ENCODE results near the gene S1PR4. TPM values are rescaled to one million over a fixed set of nuclear protein-coding genes. Genes with fewer than 3 reads are reported as not detected.

Gene S1PR4
- total and polyA plus RNA-seq, 9 of the 15 experiments (the other 6 are each of a cell fraction or from before 2014, with no cell fraction given) = 0.27 TPM; not detected in 8

DNA sequence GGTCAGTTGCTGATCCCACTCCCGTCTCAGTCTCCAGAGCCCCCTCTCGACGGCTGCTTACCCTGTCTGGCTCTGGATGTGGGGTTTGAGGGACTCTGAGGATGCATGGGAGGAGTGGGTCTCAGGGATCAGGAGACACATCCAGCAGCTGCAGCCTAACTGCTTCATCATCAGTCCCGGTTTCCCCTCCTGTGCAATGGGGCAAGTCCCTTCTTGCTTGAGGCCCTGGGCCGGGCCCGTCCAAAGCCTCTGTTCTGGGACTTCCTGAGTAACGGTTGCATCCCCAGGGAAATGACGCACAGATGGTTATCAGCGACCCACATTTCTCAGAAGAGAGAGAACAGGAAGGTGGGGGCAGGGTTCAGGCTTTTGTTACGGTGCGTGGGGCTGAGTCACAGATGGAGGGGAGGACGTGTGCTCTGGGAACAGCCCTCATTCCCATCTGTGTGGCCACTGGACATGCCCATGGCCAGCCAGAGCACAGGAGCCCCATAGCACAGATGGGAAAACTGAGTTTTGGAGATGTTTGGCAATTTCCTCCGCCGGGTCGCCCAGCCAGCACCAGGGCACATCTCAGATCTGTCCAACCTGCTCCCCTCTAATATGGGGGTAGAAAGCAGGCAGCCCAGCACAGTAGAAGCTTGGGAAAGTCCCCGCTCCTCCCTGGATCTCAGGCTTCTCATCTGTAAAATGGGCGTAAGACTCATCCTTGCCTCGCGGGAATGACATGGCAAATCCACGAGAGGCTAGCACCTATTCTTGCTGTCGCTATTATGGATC is 23.4 kb upstream of the S1PR4 start (continued):
- peak; percentile 100 for TF ChIP-seq CBX1 (IDR thresholded peaks at IDR 0.05; ENCODE audit: low read depth)
- no peak for TF ChIP-seq COPS2 (conservative IDR thresholded peaks at IDR 0.05)
- TF ChIP-seq ZNF583 (CRISPR knock-in tag; IDR thresholded peaks at IDR 0.05) = 0 out of 2 replicates have a peak, but pooled peaks have one; percentile 23
- peak; percentile 52 for TF ChIP-seq HCFC1 (IDR thresholded peaks at IDR 0.05; ENCODE audit: low read depth, low read length)
- peak; percentile 100 for TF ChIP-seq CHD4 (IDR thresholded peaks at IDR 0.05; ENCODE audit: insufficient read depth, insufficient replicate concordance, low read depth, low read length, poor library complexity, severe bottlenecking)
- TF ChIP-seq PHF20 (IDR thresholded peaks at IDR 0.05; ENCODE audit: partially characterized antibody) = peak; percentile 81
- TF ChIP-seq LCOR (CRISPR knock-in tag; IDR thresholded peaks at IDR 0.05) = peak; percentile 92; the same call in 1 of the 2 replicates
- TF ChIP-seq, protein P1, sequence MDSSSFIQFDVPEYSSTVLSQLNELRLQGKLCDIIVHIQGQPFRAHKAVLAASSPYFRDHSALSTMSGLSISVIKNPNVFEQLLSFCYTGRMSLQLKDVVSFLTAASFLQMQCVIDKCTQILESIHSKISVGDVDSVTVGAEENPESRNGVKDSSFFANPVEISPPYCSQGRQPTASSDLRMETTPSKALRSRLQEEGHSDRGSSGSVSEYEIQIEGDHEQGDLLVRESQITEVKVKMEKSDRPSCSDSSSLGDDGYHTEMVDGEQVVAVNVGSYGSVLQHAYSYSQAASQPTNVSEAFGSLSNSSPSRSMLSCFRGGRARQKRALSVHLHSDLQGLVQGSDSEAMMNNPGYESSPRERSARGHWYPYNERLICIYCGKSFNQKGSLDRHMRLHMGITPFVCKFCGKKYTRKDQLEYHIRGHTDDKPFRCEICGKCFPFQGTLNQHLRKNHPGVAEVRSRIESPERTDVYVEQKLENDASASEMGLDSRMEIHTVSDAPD (CRISPR knock-in tag; IDR thresholded peaks at IDR 0.05) = peak; percentile 52; the same call in 1 of the 2 replicates
- TF ChIP-seq TAF9B (IDR thresholded peaks at IDR 0.05; ENCODE audit: partially characterized antibody) = peak; percentile 89
- TF ChIP-seq SMARCE1 (IDR thresholded peaks at IDR 0.05) = peak; percentile 96
- peak; percentile 51 for TF ChIP-seq HNRNPLL (IDR thresholded peaks at IDR 0.05; ENCODE audit: low read depth, low read length, poor library complexity, severe bottlenecking)
- peak; percentile 95 for TF ChIP-seq DPF2 (IDR thresholded peaks at IDR 0.05)
- no peak for TF ChIP-seq SAFB2 (IDR thresholded peaks at IDR 0.05; ENCODE audit: borderline replicate concordance, low read depth, low read length, severe bottlenecking)
- TF ChIP-seq MIER1 (IDR thresholded peaks at IDR 0.05; ENCODE audit: low read depth) = peak; percentile 58; the same call in 1 of the 2 replicates
- TF ChIP-seq ETV5 (CRISPR knock-in tag; IDR thresholded peaks at IDR 0.05; ENCODE audit: low read depth) = peak; percentile 97
- TF ChIP-seq SMARCA4 (IDR thresholded peaks at IDR 0.05) = peak; percentile 94
- TF ChIP-seq PML (IDR thresholded peaks at IDR 0.05; ENCODE audit: low read length) = peak; percentile 78; the same call in 1 of the 2 replicates
- peak; percentile 95 for TF ChIP-seq GATA2 (CRISPR knock-in tag; IDR thresholded peaks at IDR 0.05)
- 0 out of 2 replicates have a peak, but pooled peaks have one; percentile 54 for TF ChIP-seq HIVEP1 (CRISPR knock-in tag; IDR thresholded peaks at IDR 0.05)
- TF ChIP-seq BACH1 (tag; IDR thresholded peaks at IDR 0.05) = peak; percentile 71; the same call in 1 of the 2 replicates
- peak; percentile 98 for TF ChIP-seq JUND (IDR thresholded peaks at IDR 0.05; ENCODE audit: borderline replicate concordance, low read depth, low read length)
- TF ChIP-seq JUND (tag; IDR thresholded peaks at IDR 0.05; ENCODE audit: borderline replicate concordance, low read depth, low read length) = peak; percentile 97; the same call in 2 of the 3 replicates
- TF ChIP-seq PURB (CRISPR knock-in tag; IDR thresholded peaks at IDR 0.05; ENCODE audit: low read depth) = no peak
- TF ChIP-seq TAF7 (tag; IDR thresholded peaks at IDR 0.05) = peak; percentile 68
- peak in 1 of 2 experiments; percentile 64; a peak in 2 of 3 replicates for TF ChIP-seq CBX3 (IDR thresholded peaks at IDR 0.05; ENCODE audit: borderline replicate concordance in 1 of 2, low read length in 2 of 2)
- TF ChIP-seq CBFA2T3 (IDR thresholded peaks at IDR 0.05) = peak; percentile 79
- peak; percentile 95 for TF ChIP-seq STAT5A (IDR thresholded peaks at IDR 0.05; ENCODE audit: borderline replicate concordance, low read length)
- peak; percentile 62 to 97; a peak in 3 of 4 replicates for TF ChIP-seq MAZ (CRISPR knock-in tag; conservative IDR thresholded peaks at IDR 0.05 in 1 of 2, IDR thresholded peaks at IDR 0.05 in 1 of 2)
- TF ChIP-seq NCOA6 (IDR thresholded peaks at IDR 0.05) = peak; percentile 59; the same call in 1 of the 2 replicates
- peak; percentile 93; the same call in 1 of the 2 replicates for TF ChIP-seq NFRKB (IDR thresholded peaks at IDR 0.05; ENCODE audit: low read depth)

All from K562 (cell line).